Right ventricle myocardium inferior (tissue), 1 donor: ENCODE results near the gene TOP2B. TPM values are rescaled to one million over a fixed set of nuclear protein-coding genes. Genes with fewer than 3 reads are reported as not detected.

Experiments used
- ATAC-seq: fragments of 200-7000 bp; cut with Tn5 transposase; one replicate; pipeline ENCODE4 v1.9.1; 2020; ENCODE audit warnings: mild to moderate bottlenecking, moderate library complexity
- DNase-seq: peaks from one replicate; pipeline ENCODE4 v3.0.0; 2021; ENCODE audit errors: missing footprints
- intact Hi-C: fragments of 100-400 bp; cut with DNase I; formaldehyde crosslinking; loops from one replicate; pipeline ENCODE4 v1.11.0; 2022
- total RNA-seq: library from RNA; stranded (reverse); fragmentation: NEBNext Ultra II Directional; extraction: Animal tissue kit (Norgen Biotek cat#: 25700); gene quantifications from one replicate; pipeline ENCODE4 v1.2.1, GENCODE V29; 2021
- donor health status: DM: no; HTN: yes; CAD: no; lungs with severe emphysema.

The TOP2B gene
- total RNA-seq, 1 donor from 2014 or later, result 90.3 TPM

DNA sequence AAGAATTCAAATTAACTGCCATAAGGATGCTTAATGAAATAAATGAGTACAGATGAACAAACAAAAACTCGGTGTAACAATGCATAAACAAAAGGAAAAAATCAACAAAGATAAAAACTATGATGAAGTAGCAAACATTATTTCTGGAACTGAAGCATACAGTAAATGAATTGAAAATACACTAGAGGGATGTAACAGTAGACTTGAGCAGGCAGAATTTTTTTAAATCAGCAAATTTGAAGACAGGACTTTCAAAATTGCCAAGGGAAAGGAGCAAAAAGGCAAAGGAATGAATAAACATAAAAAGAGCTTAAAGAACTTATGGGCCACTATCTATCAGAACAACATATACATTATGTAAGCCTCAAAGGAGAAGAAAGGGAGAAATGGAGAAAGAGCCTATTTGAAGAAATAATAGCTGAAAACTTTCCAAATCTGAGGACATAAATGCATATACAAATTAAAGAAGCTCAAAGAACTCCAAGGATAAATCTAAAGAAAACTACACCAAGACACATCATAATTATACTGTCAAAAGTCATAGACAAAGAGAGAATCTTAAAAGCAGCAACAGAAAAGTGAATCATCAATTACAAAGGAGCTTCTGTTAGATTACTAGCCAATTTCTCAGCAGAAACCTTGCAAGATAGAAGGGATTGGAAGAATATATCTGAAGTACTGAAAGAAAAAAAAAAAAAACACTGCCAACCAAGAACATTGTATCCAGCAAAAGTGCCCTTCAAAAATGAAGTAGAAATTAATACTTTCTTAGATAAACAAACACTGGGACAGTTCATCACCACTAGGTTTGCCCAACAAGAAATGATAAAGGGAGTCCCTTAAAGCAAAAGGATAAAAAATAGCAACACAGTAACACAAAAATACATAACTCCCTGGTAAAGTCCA lies 15.5 kb downstream of the TOP2B start:
- no peak for ATAC-seq
- intact Hi-C loops, result loop anchor here (1.0 to 5.0 kb wide), 2 partner anchors 208 to 1063 kb away; no protein-coding TSS in a partner anchor
- DNase-seq, result no peak

DNA sequence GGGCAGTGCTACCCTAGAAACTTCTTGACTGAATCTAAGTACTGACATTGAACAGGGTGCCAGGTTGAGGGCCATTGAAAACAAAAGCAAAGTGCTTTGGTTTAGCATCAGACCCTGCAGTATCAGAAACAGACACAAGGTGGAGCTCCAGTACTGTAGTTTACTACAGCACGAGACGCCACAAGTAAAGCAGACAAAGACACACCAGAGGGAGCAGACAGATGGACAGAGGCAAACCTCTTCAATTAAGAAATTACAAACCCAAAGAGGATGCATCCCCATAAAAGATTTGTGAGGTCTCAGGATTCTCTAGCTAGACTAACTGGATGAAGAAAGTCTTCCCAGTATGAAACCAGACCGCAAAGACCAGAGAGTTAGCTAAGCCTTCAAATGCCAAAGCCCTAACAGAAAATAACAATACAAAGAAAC lies 16.6 kb downstream of the TOP2B start:
- intact Hi-C loops, result loop anchor here (1.0 to 5.0 kb wide), 2 partner anchors 209 to 1064 kb away; no protein-coding TSS in a partner anchor
- DNase-seq (no peak), ATAC-seq (peak; percentile 83)

DNA sequence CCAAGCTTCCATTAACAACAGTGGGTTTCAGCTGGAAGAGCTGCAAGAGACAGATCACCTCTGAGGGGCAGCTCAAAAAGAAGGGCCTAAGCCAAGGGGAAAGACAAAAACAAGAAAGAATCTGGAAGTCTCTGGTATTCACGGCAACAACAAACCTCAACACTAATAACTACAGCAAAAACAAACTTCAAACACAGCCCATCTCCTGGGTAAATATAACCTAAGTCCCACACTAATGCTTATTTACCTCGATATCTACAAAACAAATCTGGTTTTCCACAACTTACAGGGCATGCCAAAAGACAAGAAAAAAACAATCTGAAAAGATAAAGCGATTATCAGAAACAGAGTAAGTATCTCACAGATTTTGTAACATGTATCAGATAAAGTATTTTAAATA lies 29.7 kb downstream of the TOP2B start:
- intact Hi-C loops, result no loop called here
- no peak for DNase-seq
- ATAC-seq, result no peak

DNA sequence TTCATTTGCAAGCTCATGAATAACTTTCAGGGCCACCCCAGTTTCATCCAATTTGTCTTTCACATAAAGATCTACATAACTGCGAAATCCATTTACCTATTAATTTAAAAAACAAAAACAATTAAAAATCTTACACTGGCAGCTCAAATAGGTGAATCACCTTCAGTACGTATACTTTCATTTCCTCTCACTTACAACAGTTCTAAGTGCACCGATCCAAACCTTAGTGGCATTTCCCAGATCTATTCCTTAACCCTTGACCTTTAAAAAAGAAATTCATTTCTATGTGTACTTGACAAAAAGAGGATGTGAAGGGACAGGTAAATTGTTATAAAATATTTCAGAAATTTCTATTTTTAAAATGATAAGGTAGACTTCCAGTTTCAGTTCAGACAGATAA lies 30.8 kb downstream of the TOP2B start:
- DNase-seq, result no peak
- ATAC-seq, result no peak
- intact Hi-C loops, result no loop called here

DNA sequence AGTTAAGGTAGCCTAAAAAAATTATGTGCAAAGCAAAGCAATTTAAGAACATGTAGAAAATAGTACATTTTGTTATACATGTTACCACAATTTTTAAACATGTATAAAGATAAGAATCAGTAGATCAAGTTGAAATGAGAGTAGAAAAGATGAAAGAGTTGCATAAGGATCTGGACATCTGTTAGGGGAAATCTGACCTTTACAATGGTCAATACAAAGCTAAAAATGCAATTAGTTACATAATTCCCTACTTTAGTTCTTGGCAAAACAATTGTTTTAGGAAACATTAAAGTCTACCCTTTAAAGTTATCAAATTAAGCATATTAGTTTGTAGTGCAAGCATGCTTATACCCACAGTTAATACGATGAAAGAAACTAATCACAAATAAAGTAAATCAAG lies 32.7 kb downstream of the TOP2B start:
- ATAC-seq, result no peak
- intact Hi-C loops, result no loop called here

DNA sequence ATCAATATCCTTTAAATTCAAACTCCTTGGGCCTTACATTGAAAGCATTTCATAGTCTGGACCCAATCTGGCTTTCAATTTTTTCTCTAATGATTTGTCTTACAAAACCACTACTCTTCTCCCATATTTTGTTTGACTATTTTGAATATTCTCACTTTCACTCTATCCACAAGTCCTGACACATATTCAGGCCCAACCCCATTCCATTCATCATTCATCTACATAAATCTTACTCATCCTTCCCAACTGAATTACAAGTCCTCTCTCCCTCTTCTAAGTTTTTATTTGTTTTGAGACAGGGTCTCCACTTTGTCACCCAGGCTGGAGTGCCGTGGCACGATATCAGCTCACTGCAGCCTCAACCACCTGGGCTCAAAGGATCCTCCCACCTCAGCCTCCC lies 43.6 kb downstream of the TOP2B start:
- no peak for DNase-seq
- intact Hi-C loops, result loop anchor here (10.0 kb wide), 1 partner anchor 144 kb away; no protein-coding TSS in a partner anchor
- ATAC-seq, result no peak

More for the DNA sequence above, 32.7 kb downstream of the TOP2B start:
- no peak for DNase-seq

DNA sequence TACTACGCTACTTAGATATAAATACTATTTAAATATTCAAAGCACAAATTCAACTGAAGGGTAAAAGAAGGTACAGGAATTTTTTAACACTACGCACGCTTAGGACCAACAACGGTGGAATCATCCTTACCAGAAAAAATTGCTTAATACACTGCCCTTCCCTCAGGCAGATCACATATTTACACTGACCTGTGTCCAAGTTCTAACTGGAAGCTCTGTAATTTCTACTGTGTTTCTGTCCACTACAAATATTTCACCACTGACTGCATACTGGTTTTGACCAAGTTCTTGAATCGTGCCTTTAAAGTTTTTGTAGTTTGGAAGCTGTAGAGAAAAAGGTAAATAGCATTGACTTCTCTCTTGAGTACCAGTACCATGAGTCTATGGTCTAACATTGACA lies 44.2 kb downstream of the TOP2B start:
- DNase-seq, result no peak
- intact Hi-C loops, result loop anchor here (10.0 kb wide), 1 partner anchor 144 kb away; no protein-coding TSS in a partner anchor
- ATAC-seq, result no peak

DNA sequence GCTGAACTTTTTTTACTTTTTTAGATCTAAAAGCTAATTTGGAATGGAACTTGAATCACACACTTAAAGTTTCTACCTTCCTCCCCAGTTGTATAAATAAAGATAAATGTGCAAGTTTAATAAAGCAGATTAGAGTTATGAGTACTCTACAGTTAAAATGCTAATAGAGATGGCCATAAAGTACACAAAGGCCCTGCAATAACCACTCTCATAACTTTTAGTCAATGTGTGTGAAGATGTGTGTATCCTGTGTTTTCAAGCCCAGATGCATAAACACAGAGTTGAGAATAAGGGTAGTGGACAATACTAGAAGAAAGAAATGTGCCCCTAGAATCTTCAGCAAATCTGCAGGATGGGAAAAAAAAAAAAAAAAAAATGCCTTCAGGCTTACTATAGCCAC lies 45.3 kb downstream of the TOP2B start:
- DNase-seq, result no peak
- ATAC-seq, result no peak
- intact Hi-C loops, result no loop called here

DNA sequence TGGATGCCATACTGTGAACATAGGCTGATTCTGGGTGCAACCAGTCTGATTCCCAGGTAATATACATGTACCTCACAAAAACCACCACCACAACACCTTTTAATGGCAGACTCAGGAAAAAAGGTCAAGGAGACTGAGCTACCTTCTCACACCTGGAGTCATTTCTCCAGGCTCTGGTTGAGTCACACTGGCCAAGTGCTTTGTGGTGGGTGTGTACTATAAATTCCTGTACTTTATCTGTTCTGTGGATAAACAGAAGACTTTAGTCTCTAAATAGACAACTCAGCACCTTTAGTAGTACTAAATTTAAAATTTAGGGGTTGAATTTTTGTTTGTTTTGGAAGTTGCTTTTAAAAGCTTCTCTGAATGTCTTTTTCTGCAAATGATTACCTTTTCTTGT lies 46.7 kb downstream of the TOP2B start:
- ATAC-seq (no peak), DNase-seq (no peak)
- intact Hi-C loops, result no loop called here

DNA sequence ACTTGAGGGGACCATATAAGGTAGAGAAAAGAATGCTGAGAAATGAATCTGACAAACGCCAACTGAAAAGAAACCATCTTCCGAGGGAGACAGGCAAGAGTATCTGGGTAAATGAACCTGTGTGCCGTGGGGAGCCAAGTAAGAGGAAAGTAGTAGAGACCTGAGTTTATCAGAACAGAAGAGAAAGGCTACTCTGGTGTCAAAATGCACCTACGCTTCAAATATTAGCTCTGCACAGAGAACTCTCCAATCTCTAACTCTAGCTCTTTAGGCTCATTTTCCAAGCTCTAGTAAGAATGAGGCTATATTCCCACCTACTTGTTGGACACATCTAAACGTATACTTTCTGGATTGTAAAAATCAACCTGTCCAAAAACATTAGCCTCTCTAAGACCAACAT lies 53.5 kb downstream of the TOP2B start:
- DNase-seq (no peak), ATAC-seq (no peak)
- intact Hi-C loops, result no loop called here

DNA sequence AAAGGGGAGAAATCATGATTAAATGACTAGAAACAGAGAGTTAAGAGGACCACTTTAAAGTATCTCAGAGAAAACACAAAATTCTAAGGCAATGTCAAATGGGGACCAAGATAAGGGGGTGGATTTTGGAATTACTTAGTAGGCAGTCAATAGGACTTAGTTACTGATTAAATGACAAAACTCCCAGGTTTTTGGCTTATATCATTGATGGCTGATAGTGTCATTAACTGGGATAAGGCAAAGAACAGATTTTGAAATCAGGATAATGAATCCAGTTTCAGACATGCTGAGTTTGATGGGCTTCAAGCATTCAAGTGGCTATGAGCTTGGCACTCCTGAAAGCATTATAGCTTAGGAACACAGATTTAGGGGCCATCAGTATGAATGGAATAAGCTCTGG lies 53.9 kb downstream of the TOP2B start:
- ATAC-seq (no peak), DNase-seq (no peak)
- intact Hi-C loops, result no loop called here

DNA sequence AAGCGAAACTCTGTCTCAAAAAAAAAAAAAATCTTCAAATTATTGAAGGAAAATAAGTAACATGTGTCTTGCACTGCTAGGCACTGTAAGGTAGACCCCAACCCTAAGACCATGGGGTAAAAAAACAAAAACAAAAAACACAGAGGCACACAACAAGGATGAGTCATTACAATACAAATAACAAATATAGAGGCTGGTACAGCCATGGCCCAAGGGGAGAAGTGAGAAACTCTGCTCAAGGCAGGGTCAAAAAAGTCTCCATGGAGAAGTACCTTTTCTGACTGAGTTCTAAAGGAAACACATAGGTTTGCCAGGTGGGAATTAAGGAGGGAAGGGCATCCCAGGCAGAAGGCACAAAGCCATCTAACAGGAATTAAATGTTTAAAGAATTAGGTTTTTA lies 54.5 kb downstream of the TOP2B start:
- ATAC-seq (no peak), DNase-seq (no peak)
- intact Hi-C loops, result no loop called here

DNA sequence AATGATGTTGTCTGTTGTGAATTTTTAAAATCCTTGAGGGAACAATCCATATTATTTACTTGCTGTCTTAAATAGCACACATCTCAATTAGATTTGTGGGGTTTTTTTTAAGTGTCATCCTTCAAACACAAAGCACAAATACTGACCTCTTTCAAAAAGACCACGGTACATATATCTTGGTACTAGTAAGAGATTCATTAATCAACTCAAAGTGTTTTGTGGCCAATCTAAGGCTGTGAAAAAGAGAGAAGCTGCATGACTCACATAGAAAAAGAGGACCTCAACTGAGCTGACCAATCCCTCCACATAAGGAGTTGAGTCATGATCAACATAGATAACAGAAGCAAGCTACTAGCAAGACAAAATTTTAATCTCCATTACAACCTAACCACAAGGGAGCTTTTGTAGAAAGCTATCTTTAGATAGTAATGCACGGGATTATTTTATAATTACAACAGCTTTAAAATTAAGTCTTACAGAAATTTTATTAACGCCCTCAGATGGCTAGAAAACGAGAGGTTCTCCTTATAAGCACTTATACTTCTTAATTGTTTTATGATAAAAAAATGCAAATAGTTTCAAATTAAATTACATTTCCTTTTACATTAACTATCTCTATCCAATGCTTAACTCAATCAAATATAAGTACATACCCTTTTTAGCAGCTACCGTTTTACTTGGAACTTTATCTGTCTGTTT lies 60.5 kb downstream of the TOP2B start:
- ATAC-seq, result peak; percentile 59
- DNase-seq, result no peak
- intact Hi-C loops, result no loop called here

DNA sequence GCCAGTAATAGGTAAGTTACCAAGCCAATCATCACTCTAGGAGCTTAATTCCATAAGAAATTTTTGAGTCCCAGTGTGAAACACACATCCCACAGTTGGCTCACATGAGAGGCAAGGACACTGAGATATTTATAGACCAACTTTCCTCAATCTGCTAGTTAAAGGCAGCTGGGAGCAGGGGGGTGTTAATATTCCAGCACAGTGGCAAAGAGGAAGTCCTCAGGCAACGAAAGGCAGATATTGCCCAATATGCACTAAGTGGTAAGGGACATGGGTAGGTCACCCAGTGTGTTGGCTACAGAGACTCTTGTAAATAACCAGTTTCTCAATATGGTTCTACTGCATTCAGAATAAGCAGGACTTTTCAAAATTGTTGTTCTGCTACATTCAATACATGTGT lies 61.0 kb downstream of the TOP2B start:
- ATAC-seq (peak; percentile 93), DNase-seq (no peak)
- intact Hi-C loops, result no loop called here

DNA sequence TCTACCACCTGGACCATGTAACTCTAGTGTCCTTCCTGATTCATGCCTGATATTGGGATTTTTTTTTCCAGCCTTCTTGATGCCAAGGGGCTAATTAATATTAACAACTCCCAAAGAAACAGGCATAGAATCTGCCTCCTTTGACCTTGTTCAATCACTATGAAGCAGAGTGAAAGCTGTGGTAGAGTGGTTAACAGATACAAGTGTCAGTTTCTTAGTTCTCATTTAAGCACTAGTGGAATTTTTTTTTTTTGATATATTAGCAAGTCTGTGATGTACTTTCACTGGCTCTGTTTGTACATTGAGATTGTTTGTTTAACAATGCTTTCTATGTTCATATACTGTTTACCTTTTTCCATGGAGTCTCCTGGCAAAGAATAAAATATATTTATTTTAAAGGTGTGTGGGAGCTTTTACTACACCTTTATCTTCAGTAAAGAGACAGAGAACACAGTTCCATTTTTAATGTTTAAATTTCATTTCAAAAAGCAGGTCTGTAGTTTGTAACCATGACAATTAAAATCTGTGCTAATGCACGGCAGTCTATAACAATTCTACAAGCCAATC lies 67.1 kb downstream of the TOP2B start:
- DNase-seq (no peak), ATAC-seq (no peak)
- intact Hi-C loops, result loop anchor here (10.0 kb wide), 2 partner anchors 273 to 423 kb away; no protein-coding TSS in a partner anchor

DNA sequence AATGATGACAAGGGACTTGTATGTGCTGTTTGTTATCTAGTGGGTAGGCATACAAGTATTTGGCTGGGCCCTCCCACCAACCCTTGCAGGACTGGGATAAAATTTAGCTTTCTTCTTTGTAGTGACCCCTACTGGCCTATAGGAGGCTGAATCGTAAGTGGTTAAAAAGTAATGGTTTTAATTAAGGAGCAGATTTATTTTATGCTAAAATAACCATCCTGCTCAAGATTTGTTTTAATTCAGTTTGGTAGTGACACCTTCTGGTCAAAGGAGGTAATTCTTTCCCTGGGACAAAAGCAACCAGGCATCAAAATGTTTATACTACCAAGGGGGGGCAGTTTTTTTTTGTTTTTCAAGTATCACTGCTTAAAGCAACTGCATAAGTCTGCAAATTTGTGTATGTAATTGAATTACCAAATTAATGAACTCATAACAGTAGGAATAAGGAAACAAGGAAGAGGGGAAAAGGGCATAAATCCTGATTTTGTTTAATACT lies 70.7 kb downstream of the TOP2B start:
- ATAC-seq (peak; percentile 71), DNase-seq (no peak)
- intact Hi-C loops, result loop anchor here (2.0 to 10.0 kb wide), 6 partner anchors 82 to 821 kb away; no protein-coding TSS in a partner anchor

DNA sequence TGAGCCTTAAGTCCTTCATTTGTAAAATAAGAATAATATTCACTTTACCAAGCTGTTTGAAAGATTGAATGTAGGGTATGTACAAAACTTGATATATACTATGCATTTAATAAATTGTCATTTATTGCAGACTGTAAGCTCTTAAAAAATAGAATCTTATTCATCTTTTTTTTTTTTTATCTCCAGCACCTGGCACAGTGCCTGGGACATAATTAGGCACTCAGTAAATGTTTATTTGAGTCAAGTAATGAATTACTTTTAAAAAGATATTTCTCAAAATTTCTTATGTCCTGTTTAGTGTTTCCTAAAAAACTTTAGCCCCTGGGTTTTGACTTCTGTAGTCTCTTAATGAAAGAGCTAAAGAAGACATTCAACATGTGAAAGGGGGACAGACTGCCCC lies 71.7 kb downstream of the TOP2B start:
- intact Hi-C loops, result loop anchor here (5.0 to 10.0 kb wide), 3 partner anchors 81 to 418 kb away; no protein-coding TSS in a partner anchor
- no peak for ATAC-seq
- DNase-seq, result no peak

DNA sequence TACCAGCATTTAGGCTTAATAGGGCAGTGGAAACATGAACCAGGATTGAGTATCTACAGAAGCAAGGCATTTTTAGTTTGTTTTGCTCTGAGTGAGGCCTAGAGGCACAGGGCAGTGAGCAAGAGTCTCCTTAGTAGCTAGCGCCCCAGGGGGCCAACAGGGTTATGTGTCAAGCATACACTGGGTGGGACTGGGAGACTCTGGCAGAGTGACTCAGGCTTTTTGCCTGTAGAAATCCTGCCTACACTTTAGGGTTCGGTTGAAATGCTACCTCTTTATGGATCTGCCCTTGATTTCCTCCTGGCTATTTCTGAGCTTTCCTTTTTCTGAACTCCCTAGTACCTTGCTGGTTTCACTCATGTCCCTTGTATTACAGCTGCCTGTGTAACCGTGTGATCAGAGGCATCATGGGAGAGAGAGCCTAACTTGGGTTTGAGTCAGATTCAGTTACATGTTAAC lies 72.2 kb downstream of the TOP2B start:
- intact Hi-C loops, result loop anchor here (5.0 to 10.0 kb wide), 3 partner anchors 80 to 418 kb away; no protein-coding TSS in a partner anchor
- DNase-seq, result peak; percentile 78
- ATAC-seq, result peak; percentile 77

DNA sequence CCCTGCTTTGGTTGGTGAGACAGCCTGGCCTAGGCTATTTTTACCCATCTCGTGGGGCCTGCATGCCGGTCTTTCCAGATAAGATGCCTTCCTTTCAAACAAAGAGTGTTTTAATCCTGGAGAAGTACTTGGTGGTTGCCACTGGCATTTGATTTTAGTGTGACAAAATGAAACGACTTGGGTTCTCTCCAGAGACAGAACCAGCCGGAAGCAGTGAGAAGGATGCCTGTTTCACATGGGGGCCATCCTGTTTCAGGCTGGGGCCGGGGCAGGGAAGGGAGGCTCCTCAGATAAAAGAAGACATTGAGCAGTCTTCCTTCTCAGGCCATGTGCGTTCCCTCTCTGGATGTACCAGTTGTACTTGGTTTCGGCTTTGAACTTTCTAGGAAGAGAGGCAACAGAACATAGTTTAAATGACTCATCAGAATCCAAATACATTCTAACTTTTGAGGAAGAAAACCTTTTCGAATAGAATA lies 74.9 kb downstream of the TOP2B start:
- ATAC-seq (peak; percentile 38), DNase-seq (no peak)
- intact Hi-C loops, result loop anchor here (1.0 to 10.0 kb wide), 5 partner anchors 78 to 558 kb away; partner anchors contain the start of gene RARB
